Ascending aorta (tissue), 2 donors: ENCODE measurements around the gene EXT2. TPM values are rescaled to one million over a fixed set of nuclear protein-coding genes. Genes with fewer than 3 reads are reported as not detected.

Experiments
- DNase-seq, 2 donors: peaks; one replicate each; pipeline ENCODE4 v3.0.0-alpha.2; 2019; ENCODE audit warnings: low spot score in 2 of 2
- H3K27ac ChIP-seq, 2 donors: fragments of 200-600 bp; sonication (generic); one replicate each; pipeline ENCODE4 v1.5.1; 2016 to 2017; ENCODE audit warnings: mild to moderate bottlenecking in 1 of 2
- H3K27me3 ChIP-seq: fragments of 200-600 bp; sonication (generic); one replicate; pipeline ENCODE4 v1.5.1; 2017
- H3K36me3 ChIP-seq, 2 donors: fragments of 200-600 bp; sonication (generic); one replicate each; pipeline ENCODE4 v1.5.1; 2016
- H3K4me1 ChIP-seq, 2 donors: fragments of 200-600 bp; sonication (generic); one replicate each; pipeline ENCODE4 v1.5.1; 2016 to 2017; ENCODE audit warnings: mild to moderate bottlenecking in 1 of 2
- H3K4me3 ChIP-seq, 2 donors: fragments of 200-600 bp; sonication (generic); one replicate each; pipeline ENCODE4 v1.5.1; 2016 to 2017; ENCODE audit warnings: mild to moderate bottlenecking in 1 of 2
- H3K9me3 ChIP-seq, 2 donors: fragments of 200-600 bp; sonication (generic); one replicate each; pipeline ENCODE4 v1.5.1; 2016
- intact Hi-C: fragments of 100-400 bp; cut with DNase I; formaldehyde crosslinking; loops from one replicate; pipeline ENCODE4 v1.15.1; 2023
- total RNA-seq: library from RNA; depleted of rRNA; stranded (reverse); fragments of >200 nt; gene quantifications from one replicate; pipeline ENCODE4 v1.1.0, GENCODE V29; 2016
- TF ChIP-seq, protein P1 (sequence below), 3 experiments: fragments of 200-600 bp in 2 of 3; fragments of 450-650 bp in 1 of 3; sonication (generic) in 2 of 3; IDR thresholded peaks; one replicate each; pipeline ENCODE4 v1.5.1; 2016 to 2019; ENCODE audit warnings: antibody characterized with exemption in 3 of 3, mild to moderate bottlenecking in 1 of 3, moderate library complexity in 1 of 3

EXT2 gene
- total RNA-seq, 1 donor from 2014 or later = 342 TPM

DNA sequence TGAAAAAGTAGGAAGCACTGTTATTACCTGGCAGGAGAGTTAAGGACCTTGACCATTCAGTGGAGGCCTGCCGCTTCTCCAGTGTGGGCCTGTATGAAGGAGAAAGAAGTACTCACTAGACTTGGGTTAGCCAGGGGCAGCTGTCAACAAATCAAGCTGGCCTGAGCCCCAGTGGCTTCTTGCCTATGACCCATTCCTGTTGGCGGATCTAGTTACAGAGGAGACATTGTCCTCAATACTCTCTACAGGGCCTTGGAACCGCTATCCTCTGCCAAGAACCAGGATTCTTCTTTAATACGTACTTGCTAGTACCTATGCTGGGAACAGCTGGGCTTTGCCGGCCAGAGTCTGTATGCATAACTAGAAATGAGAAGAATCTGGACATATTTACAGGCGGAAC is 146.4 kb downstream of the EXT2 start:
- Histone ChIP-seq H3K9me3 (no peaks in the 10 kb centered on the region), H3K4me1 (peaks cover 0 to 2% of the 10 kb centered on the region in 2 donors), H3K4me3 (no peak overlapping the region), H3K27ac (no peak overlapping the region), H3K36me3 (peaks cover 1 to 4% of the 10 kb centered on the region in 2 donors), H3K27me3 (no peaks in the 10 kb centered on the region)
- intact Hi-C loops = no loop called here
- DNase-seq = no peak
- TF ChIP-seq, protein P1, sequence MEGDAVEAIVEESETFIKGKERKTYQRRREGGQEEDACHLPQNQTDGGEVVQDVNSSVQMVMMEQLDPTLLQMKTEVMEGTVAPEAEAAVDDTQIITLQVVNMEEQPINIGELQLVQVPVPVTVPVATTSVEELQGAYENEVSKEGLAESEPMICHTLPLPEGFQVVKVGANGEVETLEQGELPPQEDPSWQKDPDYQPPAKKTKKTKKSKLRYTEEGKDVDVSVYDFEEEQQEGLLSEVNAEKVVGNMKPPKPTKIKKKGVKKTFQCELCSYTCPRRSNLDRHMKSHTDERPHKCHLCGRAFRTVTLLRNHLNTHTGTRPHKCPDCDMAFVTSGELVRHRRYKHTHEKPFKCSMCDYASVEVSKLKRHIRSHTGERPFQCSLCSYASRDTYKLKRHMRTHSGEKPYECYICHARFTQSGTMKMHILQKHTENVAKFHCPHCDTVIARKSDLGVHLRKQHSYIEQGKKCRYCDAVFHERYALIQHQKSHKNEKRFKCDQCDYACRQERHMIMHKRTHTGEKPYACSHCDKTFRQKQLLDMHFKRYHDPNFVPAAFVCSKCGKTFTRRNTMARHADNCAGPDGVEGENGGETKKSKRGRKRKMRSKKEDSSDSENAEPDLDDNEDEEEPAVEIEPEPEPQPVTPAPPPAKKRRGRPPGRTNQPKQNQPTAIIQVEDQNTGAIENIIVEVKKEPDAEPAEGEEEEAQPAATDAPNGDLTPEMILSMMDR (IDR thresholded peaks at IDR 0.05) = no peak

- TF ChIP-seq, protein P1 (IDR thresholded peaks at IDR 0.05) = no peak
- no peak overlapping the region for H3K4me3 ChIP-seq
- intact Hi-C loops = no loop called here
- H3K27me3 ChIP-seq = no peaks in the 10 kb centered on the region
- peaks cover 0 to 2% of the 10 kb centered on the region in 2 donors for H3K4me1 ChIP-seq
- DNase-seq = no peak
- H3K27ac ChIP-seq = no peak overlapping the region
- no peaks in the 10 kb centered on the region for H3K9me3 ChIP-seq
- H3K36me3 ChIP-seq = peaks cover 0 to 4% of the 10 kb centered on the region in 2 donors
Measured at GRCh38 chr11:44243086-44243485, 147.6 kb downstream of the EXT2 start.

DNA sequence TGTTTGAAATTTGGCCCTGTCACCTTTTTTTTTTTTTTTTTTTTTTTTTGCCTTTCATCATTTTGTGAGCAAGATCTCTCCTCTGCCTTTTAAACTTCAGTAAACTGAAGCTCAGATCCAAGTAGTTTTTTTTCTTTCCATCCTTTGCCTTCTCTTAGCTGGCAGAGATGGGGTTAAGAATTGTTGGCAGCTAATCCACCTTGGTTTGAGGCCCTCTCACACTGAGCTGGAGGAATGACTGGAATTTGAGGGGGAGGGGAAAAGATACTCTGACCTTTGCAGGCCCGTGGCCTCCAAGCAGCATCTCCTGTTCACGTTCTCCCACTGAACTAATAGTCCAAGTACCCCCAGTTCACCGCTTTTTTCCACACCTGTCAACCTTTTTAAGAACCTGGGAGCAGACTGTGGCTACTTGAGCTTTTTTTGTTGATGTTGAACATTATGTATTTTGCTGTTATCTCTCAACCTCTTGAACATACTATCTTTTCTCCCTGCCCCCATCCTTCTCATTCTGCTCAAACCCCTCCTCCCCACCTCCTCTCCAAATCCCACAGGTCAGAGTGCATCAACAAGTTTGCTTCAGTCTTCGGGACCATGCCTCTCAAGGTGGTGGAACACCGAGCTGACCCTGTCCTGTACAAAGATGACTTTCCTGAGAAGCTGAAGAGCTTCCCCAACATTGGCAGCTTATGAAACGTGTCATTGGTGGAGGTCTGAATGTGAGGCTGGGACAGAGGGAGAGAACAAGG is 148.3 kb downstream of the EXT2 start:
- no peaks in the 10 kb centered on the region for H3K9me3 ChIP-seq
- no peak overlapping the region for H3K27ac ChIP-seq
- DNase-seq = no peak
- TF ChIP-seq, protein P1 (IDR thresholded peaks at IDR 0.05) = no peak
- H3K4me1 ChIP-seq = peaks cover 0 to 2% of the 10 kb centered on the region in 2 donors
- peaks cover 0 to 5% of the 10 kb centered on the region in 2 donors for H3K36me3 ChIP-seq
- H3K4me3 ChIP-seq = no peak overlapping the region
- H3K27me3 ChIP-seq = no peaks in the 10 kb centered on the region
- intact Hi-C loops = no loop called here

GRCh38 chr11:44244639-44245310 is 149.3 kb downstream of the EXT2 start:
- H3K27me3 ChIP-seq = no peaks in the 10 kb centered on the region
- no peaks in the 10 kb centered on the region for H3K9me3 ChIP-seq
- peaks cover 0 to 2% of the 10 kb centered on the region in 2 donors for H3K4me1 ChIP-seq
- no peak overlapping the region for H3K27ac ChIP-seq
- H3K36me3 ChIP-seq = peaks cover 0 to 10% of the 10 kb centered on the region in 2 donors
- intact Hi-C loops = no loop called here
- H3K4me3 ChIP-seq = no peak overlapping the region
- no peak for DNase-seq
- TF ChIP-seq, protein P1 (IDR thresholded peaks at IDR 0.05) = no peak

GRCh38 chr11:44246726-44247125 is 151.2 kb downstream of the EXT2 start:
- Histone ChIP-seq H3K27me3 (no peaks in the 10 kb centered on the region), H3K36me3 (peaks cover 0 to 10% of the 10 kb centered on the region in 2 donors), H3K4me3 (no peak overlapping the region), H3K9me3 (peaks cover 0 to under 1% of the 10 kb centered on the region in 2 donors), H3K27ac (no peak overlapping the region), H3K4me1 (peaks cover 0 to 2% of the 10 kb centered on the region in 2 donors)
- intact Hi-C loops = no loop called here
- TF ChIP-seq, protein P1 (IDR thresholded peaks at IDR 0.05) = no peak
- no peak for DNase-seq
